ENCODE measurements around the gene ANO6.
"Not testable (repeated sequence)": the region's sequence is repeated elsewhere in the genome, so short reads cannot be mapped to it uniquely, and the experiment has no call there.

The ANO6 gene

DNA sequence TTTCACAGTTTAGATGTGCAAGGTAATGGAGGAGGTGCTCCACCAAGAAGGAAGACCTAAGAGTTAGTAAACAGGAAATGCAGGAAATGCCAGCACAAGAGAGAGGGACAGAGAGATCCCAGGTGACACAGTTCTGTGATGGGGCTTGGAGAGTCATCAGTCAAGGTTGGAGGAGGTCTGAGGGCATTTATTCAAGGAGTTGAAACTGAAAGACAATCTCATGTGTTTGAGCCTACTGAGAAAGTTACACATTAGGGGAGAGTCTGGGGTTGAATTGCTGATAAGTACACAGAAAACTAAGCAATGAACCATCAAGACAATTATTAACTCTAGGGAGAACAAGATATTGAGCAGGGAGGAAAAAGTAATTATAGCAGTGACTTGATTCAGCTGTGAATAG lies 138.5 kb downstream of the ANO6 start:
- no peak for DNase-seq

- DNase-seq, result no peak
These were observed 139.8 kb downstream of the ANO6 start for GRCh38 chr12:45355730-45356129.

- DNase-seq, result no peak
These were observed 141.1 kb downstream of the ANO6 start for GRCh38 chr12:45356822-45357538.

- DNase-seq, result no peak
These were observed 141.9 kb downstream of the ANO6 start for GRCh38 chr12:45357539-45358417.

DNA sequence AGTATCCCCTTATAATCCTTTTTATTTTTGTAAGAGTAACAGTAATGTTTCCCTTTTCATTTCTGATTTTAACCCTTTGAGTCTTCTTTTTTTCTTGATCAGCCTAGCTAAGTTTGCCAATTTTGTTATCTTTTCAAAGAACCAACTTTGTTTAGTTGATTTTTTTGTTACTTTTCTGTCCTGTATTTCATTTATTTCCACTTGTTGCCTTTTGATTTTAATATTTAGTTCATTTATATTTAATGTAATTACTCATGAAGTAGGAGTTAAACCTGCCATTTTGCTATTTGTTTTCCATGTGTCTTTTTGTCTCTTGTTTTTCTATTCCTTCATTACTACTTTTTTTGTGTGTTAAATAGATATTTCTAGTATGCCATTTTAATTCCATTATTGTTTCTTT lies 146.4 kb downstream of the ANO6 start:
- no peak for DNase-seq

- DNase-seq, result no peak
These were observed 148.0 kb downstream of the ANO6 start for GRCh38 chr12:45363903-45364302.

DNA sequence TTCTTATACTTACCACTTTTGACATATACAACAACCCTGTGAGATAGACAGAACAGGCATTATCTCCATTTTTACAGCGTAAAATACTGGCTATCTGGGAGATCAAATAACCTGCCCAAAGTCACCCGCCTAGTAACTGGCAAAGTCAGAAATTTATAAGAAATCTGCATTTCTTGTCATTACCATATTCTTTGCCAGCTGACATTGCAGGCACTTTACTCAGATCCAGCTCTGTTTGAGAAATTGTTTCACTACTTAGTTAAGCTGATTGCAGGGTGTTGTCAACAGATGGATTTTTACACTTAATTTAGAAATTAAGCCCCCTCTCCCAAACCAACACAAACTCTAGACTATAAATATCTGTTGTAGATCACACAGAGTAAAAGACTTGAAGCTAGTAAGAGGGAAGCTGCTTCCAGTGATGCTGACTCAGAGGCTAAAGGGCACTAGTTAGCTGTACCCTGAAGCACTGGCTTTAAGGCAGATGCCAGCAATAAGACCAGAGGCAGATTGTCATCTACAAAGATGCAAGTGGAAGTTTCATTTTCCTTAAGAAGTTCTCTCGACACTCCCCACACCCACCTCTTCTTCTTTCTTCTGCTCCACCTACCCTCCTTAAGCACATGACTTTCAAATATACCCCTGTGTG lies 153.1 kb downstream of the ANO6 start:
- no peak for DNase-seq

- no peak for DNase-seq
These were observed 161.9 kb downstream of the ANO6 start for GRCh38 chr12:45377815-45378214.

DNA sequence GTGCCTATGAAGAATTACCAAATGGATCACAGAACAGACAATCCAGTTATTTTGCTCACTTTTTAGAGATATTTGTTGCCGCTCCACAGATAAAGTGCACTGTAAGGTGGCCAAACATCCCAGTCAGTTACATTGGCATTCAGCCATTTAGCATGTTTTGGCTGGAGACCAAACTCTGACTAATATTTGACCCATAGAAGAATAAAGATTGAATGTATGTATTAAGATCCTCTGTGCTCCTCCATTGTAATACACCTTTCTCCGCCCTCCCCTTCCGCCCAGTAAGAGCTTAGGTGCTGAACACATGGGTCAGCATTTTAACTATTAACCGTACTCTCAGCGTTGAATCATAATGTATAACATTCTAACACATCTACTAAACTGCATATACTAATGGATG lies 163.4 kb downstream of the ANO6 start:
- peak in 1 of 2 experiments; percentile 7 for DNase-seq

- no peak for DNase-seq
These were observed 165.5 kb downstream of the ANO6 start for GRCh38 chr12:45381351-45381750.

GRCh38 chr12:45388545-45388944 lies 172.7 kb downstream of the ANO6 start:
- peak in 1 of 2 experiments; percentile 2 for DNase-seq

GRCh38 chr12:45389426-45389825 lies 173.5 kb downstream of the ANO6 start:
- DNase-seq, result no peak

- not testable (repeated sequence) for DNase-seq
These were observed 181.6 kb downstream of the ANO6 start for GRCh38 chr12:45397499-45397898.

DNA sequence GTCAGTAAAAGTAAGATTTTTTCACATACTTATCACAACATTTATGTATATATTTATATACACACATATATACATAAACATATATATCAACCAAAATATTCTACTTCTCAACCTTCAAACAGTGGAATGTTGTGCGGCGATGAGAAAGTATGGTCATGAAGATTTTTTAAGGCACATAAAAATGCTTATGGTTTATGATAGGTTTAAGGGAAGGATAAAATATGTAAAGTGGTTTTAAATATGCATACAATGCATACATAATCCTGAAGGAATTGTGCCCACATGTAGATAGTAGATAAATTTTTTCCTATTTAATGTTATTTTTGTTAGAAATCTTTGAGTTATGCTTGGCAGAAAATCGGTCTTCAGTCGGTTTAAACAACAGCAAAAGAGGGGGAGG lies 182.7 kb downstream of the ANO6 start:
- DNase-seq, result no peak

DNA sequence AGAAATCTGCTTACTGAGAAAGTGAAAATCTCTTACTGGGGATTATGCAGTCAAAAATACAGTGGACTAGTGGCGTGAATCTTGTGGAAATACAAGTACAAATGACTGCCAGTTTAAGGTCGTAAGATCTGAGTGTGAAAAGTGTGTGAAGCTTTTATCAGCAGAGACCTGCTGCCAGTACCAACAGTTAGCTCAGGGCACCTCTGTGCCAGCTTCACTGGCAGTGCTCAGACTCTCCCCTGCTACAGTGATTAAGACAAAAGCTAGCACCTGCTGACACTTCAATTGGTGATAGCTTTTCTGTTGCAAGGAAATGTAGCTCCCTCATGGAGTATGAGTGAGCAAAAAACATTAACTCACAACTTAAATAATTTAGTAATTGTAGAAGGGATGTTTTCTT lies 185.1 kb downstream of the ANO6 start:
- DNase-seq, result peak in 1 of 2 experiments; percentile 15

DNA sequence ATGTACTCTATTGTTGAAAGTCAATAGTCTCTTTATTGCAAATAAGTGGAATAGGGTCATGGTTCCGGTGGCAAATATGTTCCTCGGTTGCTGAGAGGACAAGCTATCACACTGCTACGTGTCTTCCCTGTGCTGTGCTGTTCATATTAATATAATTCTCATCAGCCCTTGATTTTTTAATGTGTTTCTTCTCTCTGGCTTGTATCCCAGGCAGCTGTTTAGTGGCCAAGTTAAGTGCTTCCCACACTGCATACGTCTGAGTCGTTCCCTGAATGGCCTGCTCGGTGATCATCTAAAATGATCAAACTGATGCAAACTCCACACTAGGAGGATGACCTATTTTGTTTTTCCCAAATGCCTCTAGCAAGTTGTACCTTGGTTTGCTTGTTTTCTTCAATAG lies 186.4 kb downstream of the ANO6 start:
- DNase-seq, result no peak

DNA sequence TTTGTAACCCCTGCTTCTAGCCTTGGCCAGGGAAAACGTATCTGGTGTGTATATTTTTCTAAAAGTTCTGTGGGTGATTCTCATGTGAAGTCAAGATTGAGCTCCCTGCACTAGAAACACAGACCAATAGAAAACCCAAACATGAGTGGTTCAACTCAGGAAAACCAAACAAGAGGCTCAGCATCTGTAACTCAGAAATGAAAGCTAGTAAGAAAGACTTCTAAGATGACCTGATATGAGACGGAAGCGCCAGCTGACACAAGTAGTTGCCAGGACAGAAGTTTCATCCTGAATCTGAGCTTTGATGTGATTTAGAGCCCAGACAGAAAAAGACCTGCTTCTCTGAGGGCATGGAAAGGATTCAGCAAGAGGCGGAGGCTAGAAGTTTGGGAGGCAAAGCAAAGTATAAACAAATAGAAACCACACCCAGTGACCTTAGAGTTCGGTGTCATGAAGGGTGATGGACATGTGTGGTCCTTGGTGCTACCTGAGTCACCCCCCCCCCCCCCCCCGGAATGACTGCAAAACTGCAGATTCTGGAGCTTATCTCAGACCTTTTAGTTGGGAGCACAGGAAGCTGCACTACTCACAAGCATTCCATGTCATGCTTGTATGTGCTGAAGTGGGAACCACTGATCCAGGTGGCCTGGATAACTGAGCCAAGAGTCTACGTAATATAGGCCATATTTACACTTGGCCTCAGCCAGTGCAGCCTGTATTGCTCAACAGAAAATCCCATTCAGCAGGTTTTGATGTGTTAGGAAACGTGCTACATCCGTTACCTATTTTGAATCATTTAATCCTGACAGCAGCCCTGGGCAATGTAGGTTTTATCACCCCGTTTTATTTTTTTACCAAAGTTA lies 191.3 kb downstream of the ANO6 start:
- no peak for DNase-seq

DNA sequence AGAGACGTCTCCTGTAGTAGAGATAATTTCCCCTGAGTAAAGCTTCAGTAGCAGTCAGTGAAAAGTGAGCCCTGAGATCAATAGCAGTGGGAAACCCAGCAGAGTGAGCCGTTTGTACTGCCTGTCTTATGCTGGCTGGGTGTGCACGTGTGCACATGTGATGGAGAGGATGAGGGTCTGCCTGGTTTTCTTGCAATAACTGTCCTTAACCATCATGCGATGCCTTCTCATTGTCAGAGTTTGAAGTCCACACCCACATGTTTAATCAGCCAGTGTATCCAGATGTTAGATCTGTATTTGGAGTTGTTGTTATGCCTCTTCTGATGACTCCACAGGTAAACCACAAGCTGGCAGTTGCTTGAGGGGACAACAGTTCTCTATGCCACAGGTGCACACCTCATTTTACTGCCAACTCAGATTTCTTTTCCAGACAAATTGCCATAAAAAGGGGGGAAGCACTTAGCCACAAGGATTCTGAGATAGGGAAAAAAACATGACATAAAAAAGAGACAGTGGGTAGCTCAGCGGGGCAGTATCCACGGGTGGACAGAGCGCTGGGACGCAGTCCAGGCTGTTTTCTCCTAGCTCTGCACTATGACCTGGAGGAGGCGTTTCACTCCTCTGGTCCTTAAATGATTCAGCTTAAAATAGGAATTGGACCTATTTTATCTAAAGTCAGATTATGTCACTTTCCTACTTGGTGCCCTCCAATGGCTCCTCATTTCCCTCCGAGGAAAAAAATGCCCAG lies 192.3 kb downstream of the ANO6 start:
- no peak for DNase-seq

DNA sequence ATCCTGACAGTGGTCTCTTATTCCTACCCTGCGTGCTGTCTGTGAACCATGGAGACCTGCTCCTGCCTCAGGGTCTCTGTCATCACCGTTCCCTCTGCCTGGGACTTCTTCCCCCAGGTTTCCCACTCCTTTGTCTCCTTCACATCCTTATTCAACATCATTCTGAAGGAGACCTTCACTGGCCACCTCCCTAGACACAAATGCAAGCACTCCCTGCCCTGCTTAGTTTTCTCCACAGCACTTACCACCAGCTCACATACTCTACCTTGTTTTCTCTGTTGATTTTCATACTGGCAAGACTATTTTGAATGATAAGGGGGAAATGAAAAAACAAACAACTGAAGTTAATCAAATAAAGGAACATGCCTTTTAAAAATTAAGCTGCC lies 192.8 kb downstream of the ANO6 start:
- no peak for DNase-seq

DNA sequence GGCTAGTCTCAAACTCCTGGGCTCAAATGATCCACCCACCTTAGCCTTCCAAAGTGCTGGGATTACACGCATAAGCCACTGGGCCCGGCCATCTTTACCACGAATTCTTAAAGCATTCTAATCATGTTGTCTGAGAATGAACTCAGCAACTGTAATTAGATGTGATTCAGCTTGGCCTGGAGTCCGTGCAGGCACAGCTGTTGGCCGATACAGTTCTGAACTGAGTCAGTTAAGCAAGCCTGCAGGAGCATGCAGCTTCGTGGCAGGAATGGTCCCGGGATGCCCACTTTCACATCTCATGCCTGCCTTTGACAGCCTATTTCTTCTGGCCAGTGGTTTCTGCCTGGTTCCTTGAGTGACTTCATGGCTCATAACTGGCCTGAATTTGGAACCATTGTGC lies 194.1 kb downstream of the ANO6 start:
- no peak for DNase-seq

GRCh38 chr12:45411626-45412025 lies 195.7 kb downstream of the ANO6 start:
- DNase-seq, result no peak

DNA sequence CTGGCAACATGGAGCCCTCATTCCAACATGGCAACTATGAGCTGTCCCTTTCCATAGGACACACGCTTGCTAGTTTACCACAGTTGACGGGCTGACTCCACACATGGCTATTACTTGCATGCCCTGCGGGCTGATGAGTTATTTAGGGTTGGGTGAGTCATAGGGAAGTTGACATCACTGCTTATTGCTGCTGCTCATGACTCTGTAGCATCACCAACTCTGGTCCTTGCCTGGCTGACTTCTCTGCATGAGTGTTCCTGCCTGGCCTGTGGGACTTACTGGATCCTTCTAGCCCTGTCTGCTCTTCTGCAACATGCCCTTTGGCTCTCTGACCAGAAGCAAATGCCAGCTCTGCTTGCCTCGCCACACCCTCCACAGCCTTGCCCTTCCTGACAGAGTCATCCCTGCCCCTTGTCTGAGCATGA lies 199.5 kb downstream of the ANO6 start:
- no peak for DNase-seq

Measured in NCI-H2081 (cell line).